Pons (tissue), 1 donor: ENCODE data around the gene PARN.

Source experiments
- DNase-seq: peaks from one replicate; pipeline ENCODE4 v3.0.0-alpha.2; 2016; ENCODE audit warnings: low spot score

The PARN gene

DNA sequence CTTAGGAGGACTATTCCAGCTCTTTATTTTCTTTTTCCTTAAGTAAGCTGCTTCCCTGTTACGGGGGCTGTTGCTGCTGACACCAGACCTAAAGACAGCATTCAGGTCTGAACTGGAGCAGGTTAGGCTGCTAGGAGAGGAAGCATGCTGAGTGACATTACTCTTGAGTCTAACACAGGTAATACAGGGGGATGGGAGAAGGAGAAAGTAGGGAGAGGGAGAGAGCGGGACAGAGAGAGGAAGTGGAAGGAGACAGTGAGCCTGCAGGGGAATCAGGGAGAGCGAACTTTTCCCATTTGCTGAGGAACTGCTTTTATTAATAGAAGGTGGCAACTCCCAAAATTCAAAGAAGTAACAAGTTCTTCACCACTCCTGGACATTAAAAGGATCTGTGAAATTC is 130.9 kb downstream of the PARN start:
- DNase-seq: no peak

DNA sequence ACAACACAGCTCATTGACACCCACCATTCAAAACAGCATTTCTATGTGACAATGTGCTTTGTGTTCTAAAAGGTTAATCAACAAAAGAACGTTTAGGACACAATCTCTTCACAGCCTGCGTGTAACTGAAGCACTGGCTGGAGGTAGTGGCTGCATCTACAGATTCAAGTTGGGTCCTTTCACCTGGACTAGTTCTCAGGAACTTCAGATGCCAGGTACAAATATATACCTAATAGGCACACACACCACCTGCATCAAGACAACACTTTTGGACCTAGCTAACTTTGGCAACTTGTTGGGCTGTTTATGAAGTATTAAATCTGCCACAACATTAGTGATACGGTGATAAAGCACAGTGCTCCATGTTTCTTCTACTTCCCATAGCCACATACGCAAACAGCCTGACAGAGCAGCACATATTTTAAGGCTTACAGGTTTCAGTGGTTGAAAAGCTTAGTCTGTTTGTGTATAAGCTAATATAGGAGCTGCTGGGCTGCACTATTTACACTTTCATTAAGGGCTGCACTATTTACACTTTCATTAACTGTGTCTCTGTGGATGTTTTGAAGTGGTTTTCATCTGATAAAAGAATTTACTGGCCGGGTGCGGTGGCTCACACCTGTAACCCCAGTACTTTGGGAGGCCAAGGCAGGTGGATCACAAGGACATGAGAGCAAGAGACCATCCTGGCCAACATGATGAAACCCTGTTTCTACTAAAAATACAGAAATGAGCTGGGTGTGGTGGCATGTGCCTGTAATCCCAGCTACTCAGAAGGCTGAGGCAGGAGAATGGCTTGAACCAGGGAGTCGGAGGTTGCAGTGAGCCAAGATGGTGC is 132.6 kb downstream of the PARN start:
- DNase-seq: no peak

DNA sequence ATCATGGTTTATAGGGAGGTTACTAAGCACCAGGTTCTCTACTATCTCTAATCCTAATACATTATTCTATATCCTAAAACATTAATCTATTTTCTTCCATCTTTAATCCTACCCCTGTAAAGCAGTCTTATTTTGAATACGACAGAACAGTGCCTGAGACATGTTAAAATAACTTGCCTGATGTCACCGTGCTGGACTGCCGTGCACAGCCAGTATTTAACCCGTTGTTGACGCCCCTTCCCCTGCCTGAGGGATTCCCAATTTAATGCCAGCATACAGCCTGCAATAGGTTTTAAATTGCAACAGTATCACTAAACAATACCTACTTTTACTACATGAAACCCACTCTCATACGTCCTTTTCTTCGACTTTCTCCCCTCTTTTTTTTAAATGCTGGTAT is 133.3 kb downstream of the PARN start:
- DNase-seq: no peak

DNA sequence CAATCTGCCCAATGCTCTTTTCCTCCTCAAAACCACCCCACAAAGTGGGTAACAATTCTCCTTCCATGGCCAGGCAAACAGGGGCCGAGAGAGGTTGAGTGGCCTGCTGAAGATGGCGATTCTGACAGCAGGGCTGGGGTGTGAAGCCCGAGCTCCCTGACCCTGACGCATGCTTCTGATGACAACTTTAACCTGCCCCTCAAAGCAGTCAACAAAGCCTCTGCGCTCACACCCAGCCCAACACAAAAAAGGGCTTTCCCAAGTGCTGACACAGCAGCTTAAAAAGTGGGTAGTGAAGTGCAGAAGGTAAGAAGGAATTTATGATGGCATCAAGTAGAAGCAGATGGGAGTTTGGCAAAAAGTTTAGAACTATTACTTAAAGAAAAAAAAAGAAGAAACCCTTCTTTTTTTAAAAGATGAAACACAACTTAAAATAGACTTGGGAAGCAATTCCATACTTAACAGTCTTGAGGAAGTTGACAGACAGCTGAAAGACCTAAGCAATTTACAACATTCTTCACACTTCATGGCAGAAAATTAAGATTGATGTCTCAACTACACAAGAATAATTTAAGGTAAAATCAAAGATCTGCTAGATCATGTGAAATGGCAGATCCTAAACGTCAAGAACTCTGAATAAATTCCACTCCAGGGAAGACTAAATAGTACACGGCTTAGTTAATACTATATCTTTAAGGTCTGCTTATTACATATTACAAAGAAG is 133.9 kb downstream of the PARN start:
- no peak for DNase-seq

DNA sequence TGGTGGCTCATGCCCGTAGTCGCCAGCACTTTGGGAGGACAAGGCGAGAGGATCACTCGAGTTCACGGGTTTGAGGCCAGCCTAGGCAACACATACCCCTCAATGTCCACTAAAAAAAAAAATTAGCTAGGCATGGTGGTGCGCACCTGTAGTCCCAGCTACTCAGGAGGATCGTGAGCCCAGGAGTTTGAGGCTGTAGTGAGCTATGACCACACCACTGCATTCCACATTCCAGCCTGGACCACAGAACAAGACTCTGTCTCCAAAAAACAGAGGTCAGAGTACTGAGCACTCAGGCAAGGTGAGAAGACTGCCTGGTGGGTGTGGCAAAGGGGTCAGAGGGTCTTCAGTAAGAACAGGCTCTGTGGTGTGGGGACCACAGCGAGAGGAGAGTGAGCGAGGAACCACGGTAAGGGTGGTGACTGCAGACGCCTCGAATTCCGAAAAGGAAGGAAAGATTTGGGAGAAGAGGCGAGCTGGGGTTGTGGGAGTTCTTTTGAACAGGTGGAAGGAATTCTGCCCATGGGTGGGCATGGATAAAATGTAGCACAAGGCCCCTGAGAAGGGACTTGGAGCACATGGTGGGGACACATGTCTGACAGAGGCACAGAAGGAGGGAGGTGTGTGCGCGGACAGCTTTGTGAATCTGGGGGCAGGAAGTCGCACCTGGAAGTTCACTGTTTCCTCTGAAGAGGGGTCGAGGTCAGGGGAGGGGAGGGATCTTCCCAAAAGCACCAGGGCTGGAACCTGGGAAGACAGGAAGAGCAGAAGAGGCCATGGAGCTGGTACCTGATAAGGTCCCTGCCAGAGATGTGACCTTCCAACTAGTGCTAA is 134.6 kb downstream of the PARN start:
- no peak for DNase-seq

DNA sequence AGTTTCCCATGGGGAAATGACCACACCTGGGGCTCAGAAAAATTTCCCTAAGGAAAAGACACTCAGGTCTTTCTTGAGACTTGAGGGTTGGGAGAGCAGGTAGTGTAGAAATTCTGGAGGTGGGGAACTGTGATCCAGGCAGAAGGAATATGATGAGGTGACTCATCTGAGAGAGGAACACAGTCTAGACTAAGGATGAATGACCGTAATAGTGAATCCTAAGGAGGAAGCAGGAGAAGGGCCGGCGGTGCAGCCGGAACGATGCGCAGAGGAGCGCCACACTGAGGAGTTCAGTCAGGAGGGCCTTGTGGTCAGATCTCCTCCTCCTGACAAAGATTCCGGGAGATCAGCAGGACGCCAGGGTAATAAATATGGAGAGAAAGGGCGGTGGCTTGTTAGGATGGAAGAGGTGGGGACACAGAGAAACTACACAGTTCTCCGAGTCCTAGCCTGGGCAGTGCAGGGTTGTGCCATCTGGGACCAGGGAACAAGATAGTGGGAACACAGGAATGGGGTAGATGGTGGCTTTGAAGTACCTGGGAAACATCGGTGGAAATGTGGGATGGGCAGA is 135.6 kb downstream of the PARN start:
- no peak for DNase-seq

DNA sequence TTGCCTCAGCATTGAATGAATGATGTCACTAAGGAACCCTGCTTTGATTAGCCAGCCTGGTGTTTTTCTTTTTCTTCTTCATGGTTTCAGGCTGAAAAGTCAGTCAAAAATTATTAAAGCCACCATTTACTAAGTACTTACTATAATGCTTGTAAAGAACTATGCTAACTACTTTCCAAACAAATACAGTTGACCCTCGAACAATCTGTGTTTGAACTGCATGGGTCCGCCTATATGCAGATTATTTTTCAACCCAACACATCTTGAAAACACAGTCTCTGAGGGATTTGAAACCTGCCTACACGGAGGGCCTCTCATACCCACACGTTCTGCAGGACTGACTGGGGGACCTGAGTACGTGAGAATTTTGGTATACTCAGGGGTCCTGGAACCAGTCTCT is 136.3 kb downstream of the PARN start:
- DNase-seq: no peak

DNA sequence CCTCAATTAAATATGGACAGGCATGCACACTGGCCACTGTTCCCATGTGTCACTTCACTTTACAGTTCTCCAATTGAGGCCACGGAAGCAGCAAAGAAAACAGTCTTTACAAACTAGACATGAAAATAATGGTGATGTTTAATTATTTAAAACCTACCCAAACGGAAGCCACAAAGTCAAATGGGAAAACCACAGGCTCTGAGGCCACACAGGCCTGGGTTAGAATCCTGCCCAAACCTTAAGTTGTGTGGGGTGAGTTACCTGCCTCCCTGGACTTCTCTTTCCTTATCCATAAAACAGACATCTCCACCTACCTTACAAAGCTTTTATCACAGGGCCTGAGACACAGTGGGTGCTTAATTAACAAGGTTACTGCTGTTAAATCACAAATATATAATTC is 137.4 kb downstream of the PARN start:
- DNase-seq: no peak

DNA sequence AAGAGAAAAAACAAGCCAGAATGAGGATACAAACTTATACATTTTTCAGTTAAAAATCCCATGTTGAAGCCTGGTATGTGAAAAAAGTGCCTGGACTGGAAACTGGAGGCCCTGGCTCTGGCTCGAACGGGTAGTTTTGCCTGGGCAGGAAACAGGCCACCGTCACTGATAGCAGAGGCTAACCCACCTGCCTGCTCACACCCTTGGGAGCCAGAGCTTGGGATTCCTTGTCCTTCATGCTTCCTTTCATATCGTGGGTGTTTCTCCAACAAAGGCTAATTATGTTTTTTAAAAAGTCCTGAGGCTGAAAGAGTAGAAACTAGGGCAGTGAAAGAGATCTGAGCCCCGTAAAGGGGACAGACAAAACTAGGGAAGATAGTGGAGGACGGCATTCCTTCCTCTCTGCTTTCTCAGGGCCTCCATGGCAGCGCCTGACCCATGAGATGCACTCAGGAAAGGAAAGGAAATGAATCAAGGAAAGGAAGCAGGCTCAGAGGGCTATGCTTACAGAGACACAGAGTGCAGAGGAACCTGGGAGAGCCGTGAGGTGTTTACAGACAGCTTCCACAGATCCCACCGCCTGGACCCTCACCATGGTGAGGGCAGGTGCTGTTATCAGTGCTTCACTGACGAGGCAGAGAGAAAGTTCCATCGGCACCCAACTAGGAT is 138.1 kb downstream of the PARN start:
- DNase-seq: no peak

DNA sequence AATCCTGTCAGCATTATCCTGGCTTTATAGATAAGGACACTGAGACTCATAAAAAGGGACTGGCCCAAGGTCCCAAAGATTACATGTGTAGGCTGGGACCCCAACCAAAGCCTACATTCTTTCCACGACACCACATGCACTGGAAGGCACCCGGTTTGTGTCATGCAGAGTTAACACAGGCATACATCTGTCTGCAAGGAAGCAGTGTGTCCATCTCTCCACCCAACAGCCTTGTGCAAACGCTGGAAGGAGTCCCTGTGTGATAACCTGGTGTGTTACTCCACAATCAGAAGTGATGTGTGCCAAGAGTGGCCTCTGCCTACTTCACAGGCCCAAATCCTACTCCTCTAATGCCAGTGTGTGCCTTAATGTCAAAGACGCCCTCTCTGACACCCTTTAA is 139.8 kb downstream of the PARN start:
- no peak for DNase-seq

DNA sequence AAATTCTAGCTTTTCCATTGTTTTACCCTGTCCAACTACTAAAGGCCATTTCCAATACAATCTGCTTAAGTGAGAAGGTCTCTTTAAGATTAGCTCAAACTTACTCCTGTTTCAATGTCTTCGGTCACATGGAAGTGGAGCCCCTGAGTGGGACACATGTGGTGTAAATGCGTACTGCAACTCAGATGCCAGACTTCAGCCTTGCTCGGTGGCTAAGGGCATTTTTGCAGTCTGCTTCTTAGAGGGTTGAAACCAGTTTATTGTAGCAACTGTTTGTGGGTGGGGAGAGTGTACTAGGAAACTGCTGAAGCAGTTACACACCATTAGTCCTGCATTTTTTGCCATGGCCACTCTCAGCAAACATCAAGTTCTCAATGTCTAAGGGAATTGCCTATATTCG is 140.6 kb downstream of the PARN start:
- DNase-seq: no peak

DNA sequence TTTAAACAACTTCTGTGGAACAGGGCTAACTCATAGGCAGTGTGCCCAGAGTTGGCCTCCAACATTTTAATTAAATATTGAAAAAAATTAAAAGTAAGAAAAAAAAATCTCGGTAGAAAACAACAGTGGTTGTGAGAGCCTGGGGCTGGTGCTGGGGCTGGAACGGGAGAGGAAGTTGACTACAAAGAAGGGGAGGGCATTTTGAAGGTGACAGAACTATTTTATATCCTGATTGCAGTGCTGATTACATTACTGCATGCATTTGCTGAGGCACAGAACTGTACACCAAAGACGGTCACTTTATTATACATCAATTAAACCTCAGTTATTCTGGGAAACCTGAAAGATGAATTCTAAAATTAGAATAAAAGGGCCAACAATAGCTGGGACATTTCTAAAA is 142.5 kb downstream of the PARN start:
- DNase-seq: no peak

DNA sequence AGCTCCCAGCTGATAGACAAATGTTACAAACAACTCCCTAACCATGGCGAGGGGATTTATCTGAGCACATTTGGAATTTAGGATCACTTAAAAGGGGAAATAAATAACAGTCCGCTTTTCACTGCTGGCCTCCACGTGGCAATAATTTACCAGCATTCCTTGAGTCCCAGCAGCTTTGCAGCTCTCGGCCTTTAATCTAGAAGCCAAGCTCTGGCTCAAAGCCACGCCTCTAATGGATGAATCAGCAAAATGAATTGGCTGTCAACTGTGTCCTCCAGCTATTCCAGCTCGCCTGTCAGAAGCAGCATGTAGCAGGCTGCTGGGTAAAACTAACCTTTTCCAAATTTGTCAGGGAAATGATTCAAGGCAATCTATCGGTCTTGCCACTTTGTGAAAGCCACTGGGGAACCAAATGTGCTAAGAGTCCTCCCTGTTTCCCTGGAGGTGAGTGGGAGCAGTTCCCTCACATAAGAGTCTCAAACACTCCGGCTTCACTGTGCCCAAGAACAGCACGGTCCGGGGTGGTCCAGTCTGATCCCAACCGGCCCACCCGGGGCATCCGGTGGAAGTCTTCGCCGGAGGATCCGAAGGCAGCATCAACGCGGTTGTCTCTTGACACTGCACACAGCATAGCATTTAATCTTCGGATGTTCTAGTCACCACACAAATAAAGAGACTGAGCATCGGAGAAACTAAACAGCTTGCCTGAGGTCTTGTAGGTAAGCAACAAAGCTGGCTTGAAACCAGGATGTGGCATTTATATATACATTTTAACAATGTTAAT is 143.3 kb downstream of the PARN start:
- DNase-seq: peak; percentile 94

DNA sequence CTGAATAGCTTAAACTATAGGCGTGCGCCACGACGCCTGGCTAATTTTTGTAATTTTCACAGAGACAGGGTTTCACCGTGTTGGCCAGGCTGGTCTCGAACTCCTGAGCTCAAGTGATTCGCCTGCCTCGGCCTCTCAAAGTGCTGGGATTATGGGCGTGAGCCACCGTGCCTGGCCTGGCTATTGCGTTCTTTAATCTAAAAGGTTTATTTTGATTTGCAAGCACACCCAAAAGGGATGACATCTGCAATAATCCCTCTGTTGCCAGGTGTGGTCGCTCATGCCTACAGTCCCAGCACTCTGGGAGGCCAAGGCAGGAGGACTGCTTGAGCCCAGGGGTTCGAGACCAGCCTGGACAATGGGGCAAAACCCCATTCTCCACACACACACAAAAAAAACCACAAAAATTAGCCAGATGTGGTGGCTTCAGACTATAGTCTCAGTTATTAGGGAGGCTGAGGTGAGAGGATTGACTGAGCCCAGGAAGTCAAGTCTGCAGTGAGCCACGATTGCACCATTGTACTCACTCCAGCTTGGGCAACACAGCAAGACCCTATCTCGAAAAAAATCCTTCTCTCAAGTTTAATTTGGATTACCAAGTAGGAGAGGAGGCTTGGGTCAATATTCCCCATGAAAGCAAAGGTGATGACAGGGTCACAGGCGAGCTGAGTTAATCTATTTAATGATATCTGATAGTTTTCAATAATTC is 144.1 kb downstream of the PARN start:
- no peak for DNase-seq

DNA sequence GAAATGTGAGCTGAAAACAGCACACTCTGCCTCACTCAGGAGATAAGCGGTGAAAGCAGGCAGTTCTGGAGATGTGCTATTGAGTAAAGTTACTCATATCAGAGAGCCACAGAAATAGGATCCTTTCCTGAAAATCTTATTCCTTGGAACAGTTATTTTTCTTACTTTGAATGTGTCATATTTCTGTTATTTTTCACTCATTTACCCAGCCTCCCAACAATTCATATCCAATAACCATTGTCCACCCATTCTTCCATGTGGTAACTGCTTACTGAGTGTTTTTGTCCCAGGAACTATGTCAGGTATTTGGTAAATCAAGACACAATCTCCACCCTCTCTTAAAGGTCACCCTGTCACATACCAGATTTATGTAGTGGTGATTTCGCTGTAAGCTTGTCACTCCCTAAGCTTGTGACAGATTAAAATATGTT is 144.9 kb downstream of the PARN start:
- no peak for DNase-seq

DNA sequence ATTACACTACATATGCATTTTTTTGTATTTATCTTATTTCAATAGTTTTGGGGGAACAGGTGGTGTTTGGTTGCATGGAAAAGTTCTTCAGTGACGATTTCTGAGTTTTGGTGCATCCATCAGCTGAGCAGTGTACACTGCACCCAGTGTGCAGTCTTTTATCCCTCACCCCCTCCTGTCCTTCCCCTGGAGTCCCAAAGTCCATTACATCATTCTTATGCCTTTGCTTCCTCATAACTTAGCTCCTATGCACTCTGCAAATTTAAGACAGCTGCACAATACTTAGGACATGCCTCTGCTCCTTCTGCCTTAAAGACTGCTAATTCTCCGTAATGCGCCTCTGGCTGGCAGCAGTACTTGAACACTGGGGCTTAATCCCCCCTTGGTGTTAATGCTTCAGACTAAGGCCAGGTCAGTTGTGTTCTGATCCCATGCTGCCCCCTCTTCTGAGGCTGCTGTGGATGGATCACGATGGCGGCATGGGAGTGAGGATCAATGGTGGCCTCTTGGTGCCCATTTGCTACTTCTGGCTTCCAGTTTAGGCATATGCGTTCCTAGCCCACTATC is 146.2 kb downstream of the PARN start:
- no peak for DNase-seq

DNA sequence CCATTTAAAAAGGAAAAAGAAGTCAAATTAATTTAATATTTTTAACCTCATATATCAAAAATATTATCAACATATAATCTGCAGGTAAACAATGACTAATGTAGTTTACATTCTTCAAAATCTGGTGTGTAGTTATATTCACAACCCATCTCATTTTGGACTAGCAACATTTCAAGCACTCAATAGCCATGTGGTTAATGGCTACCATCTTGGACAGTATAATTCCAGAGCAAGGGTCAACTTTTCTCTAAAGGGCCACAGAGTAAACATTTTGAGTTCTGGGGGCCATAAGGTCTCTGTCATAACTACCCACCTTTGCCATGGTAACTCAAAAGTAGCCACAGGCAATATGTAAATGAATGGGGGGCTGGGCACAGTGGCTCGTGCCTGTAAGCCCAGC is 153.9 kb downstream of the PARN start:
- no peak for DNase-seq

DNA sequence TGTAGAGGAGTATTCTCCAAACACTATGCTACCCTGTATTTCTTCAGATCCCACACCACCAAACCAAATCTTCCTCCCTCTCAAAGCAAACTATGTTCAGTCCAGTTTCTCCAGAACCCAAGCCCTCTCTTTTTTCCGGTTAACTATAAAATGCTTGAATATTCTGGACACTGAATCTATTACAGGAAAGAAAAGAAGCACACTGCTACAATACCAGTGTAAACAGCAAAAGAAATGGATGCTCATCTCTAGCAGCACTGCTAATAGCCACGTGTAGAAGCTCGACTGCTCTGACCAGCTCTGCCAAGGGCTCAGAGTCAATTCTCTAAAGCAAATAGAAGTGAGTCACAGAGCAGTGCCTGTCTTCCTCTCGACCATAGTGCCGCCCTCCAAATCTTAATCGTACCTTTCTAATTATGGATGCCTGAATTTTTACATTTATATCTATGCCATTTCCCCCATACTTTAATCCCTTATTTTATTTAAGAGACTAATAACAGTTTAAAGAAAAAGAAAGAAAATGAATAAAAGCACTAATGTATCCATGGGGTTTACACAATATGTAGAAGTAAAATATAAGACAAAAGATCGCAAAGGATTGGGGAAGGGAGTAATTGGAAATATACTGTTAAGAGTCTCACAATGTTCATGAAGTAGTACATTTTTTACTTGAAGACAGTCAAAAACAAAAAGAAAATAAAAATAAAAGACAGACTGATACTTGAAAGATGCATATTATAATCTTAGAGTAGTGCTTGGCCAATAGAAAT is 154.5 kb downstream of the PARN start:
- no peak for DNase-seq

DNA sequence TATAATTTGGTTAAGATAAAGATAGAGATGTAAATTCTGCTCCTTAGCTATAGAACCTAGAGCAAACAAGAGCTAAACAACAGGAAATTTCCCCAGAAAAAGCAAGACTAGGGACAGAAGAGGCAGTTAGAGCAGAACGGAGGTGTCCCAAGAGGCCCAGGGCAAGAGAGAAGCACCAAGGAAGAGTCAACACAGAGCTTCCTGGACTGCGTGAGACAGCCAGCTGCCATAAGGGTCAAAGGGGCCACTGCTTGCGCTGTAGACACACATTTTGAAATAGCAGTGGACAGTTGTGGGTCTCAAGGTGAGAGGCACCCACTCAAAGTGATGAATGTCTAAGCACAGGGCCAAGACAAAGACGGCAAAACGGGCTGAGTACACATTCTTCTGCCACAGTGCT is 156.6 kb downstream of the PARN start:
- DNase-seq: no peak
